ENCODE measurements around the gene FSTL4.

FSTL4 gene

DNA sequence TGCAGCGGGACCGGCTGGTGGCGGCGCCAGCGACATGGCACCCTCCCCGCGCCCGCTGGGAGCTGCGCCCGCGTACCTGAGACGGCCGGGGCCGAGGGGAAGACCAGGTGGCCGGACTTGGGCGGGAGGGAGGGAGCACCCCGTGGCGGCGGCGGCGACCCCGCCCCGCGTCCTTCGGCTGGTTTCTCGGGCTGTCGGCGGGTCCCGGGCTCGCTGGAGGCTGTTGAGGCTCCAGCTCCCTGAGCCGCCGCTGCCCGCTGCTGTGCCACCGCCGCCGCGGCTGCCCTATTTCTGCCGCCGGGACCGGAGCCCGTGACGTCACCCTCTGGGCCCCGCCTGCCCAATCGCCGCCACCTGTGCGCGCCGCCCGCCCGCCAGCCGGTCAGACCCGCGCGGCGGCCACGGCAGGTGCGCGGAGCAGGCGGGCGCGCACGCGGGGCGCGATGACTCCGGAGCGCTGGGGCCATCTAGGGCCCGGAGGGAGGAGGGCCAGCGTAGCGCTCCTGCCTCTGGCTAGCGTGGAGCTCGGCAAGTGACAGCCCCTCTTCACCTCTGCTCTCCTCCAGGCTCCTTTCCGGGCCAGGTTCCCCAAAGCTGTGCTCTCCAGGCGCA is at the start of gene FSTL4:
Gene FSTL4 (minus strand): TSS at position 293 of the 612 bp plus-strand sequence.
- peak; percentile 15 for DNase-seq (ENCODE audit: low spot score)

DNA sequence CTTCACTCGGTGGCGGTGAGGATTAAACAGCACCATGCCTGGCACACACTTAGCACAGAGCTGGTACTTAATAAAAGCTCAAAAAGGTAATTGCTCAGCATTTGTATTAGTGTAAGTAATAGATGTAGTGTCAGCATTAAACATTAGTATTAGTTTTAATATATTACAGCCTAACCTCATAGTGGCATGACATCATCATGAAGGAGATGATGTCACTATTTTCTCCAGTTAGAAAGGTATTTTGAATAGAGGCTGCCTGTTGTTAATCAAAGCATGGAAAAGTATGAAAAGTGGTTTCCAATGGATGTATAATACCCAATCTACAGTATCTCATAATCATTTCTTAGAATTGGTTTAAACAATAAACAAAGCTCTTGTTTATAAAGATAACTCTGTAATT is 49.0 kb upstream of the FSTL4 start:
- no peak for DNase-seq (ENCODE audit: low spot score)

DNA sequence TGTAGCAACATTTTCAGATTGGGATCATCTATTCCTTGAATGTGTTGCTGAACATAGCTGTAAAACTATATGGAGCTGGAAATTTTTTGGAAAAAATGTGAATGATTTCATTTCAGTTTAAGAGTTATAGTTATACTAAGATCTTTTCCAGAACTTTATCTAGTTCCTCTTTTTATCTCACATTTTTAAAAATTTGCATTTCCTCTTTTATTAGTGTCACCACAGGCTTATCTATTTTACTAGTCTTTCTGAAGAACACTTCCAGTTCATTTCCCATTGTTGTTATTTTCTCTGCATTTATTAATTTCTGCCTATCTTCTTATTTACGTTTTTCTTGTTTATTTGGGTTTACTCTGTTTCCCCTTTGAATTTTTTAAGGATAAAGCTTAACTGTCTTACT is 46.0 kb upstream of the FSTL4 start:
- no peak for DNase-seq (ENCODE audit: low spot score)

DNA sequence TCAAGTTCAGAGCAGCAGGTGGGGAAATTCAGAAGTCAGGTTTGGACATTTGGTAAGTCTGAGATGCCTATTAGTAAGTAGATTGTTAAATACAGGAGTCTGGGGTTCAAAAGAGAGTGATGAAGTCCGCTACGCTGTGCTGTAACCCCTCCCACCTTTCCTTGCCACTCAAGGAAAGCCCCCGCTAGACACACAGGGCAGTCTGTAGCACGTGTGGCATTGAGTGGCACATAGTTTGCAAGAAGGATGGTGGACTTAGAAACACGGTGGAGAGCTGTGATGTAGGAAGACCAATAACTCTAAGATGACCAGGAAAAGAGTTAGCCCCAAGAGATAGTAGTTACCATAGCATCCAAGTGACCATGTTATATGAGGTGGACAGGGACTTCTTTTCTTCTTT is 44.7 kb upstream of the FSTL4 start:
- no peak for DNase-seq (ENCODE audit: low spot score)

DNA sequence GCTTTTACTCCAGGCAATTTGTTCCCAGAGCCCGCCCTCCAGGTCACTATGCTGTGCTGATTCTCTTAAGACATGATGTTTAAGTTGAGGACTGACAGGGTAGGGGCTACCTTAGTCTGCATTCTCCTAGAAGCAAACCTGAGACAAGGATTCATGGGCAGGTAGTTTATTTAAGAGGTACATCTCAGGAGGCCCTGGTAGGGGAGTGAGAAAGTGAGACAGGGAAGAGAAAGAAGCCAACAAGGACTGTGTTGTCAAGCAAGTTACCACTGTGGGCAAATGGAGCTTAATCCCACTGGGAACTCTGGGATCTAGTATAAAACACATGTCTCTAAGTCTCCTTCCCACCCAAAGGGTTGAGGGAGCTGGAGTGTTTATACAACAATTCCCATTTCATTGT is 43.6 kb upstream of the FSTL4 start:
- no peak for DNase-seq (ENCODE audit: low spot score)

DNA sequence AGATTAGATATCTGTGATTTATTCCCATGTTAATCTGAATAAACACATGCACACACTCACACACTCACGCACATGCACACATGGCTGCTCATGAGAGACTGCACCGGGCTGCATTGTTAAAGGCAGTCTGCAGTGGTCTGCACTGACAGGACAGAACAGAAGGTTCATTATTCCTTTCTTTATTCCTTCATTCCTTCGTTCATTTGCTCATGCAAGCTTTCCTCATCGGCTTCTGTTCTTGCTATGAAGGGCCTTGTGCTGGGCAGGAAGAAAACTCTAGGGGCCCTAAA is 41.4 kb upstream of the FSTL4 start:
- no peak for DNase-seq (ENCODE audit: low spot score)

DNA sequence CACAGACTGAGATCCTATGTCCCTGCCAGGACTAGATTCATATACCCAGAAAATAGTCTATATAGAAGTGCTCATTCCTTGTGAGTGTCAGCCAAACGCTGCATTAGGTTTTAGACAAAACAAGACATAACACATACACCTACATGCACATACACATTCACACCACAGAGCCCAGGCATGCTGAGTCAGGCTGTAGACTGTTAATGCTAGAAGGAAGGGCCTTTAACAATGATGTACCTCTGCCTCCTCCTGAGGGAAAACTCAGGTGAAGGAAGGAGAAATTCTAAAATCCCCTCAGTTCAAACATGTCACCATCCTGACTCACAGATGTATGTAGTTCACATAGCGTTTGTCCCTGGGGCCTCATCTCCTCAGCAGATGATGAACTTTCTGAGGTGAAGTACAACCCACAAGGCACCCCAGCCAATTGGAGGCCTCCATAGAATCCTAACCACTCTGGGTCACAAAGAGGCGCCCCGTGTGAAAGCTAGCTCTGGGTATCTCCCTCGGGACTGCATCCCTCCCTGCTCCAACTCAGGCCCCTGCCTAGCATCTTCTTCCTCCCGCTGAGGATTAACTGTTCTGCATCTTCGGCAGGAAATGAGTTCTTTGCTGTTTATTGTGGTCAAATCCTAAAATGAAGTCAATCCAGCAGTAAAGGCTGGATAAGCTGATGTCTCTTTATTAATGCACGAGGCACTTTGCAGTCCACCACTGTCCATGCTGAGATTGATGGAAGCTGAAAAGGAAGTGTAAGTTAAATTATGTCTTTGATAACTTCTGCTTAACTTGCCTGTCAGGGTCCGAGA is 40.8 kb upstream of the FSTL4 start:
- DNase-seq (ENCODE audit: low spot score) = no peak

DNA sequence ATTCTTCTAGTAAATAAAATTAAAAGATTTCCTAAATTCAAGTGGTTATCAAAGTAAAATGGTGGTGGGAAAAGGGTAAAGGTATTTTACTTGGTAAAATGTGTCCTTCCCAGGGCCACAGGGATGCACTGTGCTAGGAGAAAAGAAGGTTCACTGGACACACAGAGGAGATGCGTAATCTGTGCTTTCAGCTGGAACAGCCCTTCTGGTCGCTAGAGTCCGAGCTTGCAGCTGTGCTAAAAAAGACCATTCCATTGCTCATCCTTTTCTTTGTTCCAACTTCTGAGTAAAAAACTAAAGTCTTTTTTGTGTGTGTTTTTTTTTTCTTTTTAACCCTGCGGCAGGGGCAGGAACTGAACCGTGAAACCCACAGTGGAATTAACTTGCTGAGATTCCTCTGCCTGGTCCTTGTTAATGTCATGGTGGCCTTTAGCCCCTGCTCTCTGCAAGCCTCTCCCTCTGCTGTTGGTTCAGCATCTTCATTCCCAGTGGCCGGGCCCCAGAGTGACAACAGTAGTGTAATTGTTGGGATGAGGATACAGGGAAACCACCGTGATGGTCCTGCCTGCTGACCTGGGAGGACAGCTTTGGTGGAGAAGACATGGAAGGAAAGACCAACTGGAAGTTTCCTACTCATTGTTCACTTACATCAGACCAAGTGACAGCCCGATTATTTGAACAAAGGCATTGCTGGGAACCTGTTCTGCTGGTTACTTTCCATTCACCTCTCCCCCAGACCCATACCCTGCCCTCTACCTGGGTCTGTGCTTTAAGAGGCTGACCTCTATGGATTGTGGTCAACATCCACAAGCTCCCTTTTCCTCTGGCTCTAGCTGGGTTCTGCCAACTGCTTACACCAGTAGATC is 31.9 kb upstream of the FSTL4 start:
- DNase-seq (ENCODE audit: low spot score) = no peak

DNA sequence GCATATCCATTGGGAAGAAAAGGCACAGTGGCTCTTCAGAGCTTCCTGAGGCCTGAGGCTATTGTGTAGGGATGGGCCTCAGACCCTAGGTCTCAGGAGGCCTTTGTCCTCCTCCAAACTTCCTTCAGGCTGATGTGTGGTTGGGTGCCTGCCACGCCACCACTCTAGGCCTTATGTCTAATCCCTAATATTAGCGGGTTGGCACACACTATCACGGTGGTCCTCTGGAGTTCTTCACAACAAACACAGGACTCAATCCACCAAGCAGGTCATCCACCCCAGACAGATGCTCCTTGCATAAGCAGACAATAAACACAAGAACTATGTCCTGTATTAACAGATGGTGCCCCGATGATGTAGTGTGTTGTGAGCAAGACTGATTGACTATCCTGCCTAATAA is 31.0 kb upstream of the FSTL4 start:
- no peak for DNase-seq (ENCODE audit: low spot score)

DNA sequence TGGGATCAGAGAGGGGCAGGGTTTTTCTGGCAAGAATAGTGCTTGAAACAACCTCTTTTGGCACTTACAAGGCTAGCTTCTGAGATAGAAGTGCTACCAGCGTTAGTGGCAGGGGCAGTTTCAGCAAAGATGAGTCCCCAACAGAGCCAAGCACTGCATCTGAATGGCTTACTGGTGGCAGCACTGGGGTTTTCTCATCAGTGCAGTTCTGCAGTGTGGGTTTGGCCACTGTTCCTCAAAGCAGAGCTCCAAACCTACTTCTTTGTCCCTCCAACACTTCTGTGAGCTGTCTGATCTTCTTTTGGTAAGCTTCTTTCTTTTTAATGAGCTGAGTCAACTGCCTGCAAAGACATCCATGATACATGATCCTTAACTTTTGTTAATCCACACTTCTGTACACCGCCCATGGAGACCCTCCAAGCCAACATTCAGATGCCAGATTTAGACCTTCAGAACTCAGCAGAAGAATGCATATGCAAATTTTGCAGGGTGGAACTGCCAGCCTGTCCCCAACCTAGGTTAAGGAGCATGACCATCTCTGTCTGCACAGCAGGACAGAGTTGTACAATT is 29.9 kb upstream of the FSTL4 start:
- no peak for DNase-seq (ENCODE audit: low spot score)

DNA sequence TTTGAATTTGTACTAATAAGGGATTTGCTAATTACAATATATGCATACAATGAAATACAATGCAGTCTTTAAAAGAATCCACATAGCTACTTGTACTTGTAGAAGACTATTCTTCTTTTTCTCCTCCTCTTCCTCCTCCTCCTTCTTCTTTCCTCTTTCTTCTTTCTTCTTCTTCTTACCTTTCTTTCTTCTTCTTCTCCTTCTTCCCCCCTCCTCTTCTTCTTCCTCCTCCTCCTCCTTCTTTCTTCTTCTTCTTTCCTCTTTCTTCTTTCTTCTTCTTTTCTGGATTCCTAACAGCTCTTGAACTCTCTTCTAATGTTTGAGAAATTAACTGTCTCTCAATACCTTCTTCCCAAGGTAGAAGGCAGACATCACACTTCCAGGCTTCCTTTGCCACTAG is 29.3 kb upstream of the FSTL4 start:
- no peak for DNase-seq (ENCODE audit: low spot score)

DNA sequence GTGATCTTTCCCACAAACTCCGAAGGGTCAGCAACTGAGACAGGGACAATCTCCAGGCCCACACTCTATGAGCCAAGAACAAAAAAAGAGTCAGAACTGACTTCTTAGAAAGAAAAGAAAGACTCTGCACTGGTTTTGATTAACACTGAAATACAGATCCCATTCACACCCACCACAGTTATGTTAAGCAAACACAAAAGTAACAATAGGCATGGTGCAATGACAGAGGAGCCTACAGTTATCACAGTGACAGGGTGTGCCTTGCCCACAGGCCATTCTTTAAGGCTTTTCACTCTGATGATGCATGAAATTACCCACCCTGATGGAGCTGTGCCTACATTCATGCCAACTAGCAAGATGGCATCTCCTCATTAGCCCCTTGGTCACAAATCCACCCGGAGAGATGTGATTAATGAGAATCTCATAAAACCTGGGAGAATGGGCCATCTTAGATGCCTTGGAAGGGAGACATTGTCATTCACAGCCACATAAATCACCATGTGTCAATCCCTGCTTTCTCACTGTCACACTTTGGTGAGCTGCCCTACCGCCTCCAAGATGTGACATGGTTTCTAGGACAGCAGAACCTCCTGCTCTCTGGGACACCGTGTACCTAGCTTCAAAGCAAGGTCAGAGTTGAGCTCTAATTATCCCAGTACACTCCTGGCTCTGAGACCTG is 27.6 kb upstream of the FSTL4 start:
- DNase-seq (ENCODE audit: low spot score) = no peak

DNA sequence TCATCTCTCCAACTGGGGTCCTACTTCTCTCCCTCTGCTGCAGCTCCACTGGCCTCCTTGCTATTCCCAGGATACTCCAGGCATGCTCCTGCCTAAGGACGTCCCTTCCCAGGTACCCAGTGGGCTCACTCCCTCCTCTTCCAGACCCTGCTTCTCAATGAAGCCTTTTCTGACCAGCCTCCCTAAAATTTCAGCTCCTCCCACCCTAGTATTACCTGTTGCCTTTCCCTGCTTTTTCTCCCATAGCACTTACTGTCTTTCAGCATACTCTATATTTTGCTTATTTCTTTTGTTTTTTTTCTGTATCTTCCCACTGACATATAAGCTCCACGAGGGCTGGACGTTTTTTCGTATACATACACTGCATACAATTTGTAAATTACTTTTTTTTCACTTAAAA is 26.1 kb upstream of the FSTL4 start:
- DNase-seq (ENCODE audit: low spot score) = no peak

DNA sequence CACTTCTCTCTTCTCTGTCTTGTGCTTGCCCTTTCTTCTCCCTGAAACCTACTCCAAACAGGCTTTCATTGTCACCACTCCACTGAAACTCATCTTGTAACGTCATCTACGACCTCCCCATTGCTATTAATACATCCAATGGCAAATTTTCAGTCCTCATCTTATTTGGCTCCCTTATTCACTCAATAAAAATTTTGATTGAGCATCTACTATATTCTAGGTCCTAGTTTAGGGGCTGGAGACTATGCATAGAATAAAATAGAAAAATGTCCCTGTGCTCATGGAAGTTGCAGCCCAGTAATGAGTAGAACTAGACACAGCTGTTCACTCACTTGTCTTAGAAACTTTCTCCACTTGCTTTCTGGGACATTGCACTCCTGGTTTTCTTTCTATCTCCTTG is 24.9 kb upstream of the FSTL4 start:
- DNase-seq (ENCODE audit: low spot score) = no peak

DNA sequence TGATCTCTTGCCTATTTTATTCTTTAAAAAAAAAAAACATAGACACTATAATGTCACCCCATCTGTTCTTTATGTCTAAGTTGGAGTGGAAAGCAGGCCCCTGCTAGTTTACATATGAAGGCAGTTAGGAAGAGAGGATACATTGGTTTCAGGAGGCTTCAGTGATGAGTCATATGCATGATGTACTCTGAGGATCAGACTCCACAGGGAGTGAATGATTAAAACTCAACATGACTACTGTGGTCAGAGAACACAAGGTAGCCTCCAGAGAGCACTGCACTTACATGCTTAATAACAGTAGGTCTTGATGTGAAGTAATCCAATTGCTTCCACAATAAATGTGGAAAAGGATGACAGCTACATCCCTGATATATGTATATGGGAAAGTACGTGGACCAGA is 22.7 kb upstream of the FSTL4 start:
- DNase-seq (ENCODE audit: low spot score) = no peak

DNA sequence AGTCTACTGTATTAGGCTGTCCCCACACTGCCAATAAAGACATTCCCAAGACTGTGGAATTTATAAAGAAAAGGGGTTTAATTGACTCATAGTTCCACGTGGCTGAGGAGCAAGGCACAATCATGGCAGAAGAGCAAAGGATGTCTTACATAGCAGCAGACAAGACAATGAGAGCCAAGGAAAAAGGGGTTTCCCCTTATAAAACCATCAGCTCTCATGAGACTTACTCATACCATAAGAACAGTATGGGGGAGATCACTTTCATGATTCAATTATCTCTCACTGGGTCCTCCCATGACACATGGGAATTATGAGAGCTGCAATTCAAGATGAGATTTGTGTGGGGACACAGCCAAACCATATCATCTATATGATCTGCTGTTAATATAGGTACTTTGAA is 14.8 kb upstream of the FSTL4 start:
- no peak for DNase-seq (ENCODE audit: low spot score)

DNA sequence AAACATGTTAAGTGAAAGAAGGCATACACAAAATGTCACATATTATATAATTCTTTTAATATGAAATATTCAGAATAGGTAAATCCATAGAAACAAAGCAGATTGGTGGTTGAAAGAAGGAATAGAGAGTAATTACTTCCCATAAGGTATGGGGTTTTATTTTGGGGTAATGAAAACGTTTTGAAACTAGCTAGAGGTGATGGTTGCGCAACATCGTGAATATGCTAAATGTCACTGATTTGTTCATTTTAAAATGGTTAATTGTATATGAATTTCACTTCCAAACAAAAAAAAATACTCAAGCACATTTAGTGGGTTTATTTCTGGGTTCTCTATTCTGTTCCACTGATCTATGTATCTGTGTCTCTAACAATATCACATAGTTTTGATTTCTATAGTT is 12.0 kb upstream of the FSTL4 start:
- no peak for DNase-seq (ENCODE audit: low spot score)

DNA sequence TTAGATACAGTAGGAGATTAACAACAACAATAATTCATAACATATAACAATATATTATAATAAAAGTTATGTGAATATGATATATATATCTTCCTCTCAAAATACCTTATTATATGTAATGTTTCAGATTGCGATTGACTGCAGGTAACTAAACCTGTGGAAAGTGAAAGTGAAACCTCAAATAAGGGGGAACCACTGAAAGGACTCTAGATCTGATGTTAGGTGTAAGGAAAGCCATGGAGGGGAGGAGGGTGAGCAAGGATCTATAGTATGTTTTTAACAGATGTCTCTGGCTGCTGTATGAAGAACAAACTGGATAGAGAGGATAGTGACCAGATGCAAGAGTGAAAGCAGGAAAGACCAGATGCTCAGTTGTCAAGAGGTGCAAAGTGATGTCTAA is 5.8 kb upstream of the FSTL4 start:
- DNase-seq (ENCODE audit: low spot score) = no peak

DNA sequence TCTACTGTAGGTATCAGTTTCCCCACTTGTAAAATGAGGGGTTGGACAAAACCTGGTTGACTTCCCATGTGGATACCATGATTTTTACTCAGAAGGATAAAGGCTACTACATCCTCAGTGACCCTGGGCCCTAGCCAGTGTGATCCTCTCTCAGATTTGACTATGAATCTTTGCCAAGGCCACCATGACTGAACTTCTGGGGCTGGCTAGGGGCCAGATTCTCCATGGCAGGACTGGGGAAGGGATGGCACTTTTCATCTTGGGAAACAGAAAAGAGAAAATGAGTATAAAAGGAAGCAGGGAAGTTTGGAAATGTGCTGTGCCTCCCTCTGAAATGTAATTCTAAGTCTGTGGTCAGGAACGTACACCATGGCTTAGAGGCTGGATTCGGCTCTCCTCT is 1.4 kb upstream of the FSTL4 start:
- no peak for DNase-seq (ENCODE audit: low spot score)

DNA sequence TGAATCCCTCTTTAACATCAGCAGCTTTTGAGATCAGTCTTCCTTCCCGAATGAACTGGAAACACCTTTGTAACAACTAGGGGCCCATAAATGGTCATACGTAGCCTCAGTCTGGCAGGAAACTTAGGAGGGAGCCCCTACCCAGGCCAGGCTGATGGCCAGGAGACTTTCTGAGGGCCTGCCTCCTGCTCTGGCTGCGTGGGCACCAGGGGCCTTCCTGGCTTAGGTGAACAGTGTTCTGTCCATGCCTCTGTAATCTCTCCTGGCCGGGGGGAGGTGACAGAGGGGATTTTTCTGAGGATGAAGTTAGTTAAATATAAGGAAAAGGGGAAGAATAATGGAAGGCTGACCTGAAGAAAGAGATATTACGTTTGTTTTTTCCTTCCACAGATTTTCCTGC is 843 bp upstream of the FSTL4 start:
- no peak for DNase-seq (ENCODE audit: low spot score)

DNA sequence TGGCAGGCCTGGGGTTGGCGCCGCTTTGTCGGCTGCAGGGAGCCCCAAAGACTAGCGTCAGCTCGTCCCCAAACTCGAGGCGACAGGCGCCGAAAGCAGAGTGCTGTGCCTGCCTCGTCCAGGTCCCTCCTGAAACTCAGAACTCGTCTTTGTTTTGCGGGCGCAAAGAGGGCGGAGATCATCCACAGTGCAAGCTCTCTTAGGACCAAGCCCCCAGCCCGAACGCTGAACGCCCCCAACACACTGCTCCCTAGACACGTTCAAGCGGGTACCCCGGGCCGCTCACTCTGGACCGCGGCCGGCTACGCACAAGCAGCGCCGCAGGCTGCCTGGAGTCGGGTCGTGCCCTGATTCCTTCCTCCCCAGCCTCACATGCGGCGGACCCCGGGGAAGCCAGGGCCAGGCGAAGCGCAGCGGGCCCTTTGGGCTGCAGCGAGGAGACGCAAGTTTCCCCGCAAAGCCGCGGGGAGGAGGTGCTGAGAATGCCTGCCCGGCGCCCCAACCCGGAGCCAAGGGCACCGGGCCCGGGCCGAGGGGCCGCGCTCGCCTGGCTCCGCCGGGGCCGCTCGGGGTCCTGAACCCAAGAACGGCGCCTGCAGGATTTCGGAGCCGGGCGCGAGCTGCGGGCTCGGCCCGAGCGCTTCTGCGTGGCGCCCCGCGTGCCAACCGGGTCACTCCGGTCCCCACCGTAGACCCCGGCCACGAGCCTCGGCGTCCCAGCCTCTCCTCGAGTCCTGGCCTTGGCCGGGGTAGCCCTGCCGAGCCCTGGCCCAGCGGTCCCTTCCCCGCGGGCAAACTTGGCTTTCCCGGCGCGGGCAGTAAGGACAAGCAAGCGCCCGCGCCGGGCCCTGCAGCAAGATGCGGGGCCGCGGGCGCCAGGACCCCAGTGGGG is 738 bp downstream of the FSTL4 start:
- no peak for DNase-seq (ENCODE audit: low spot score)

Measured in putamen (tissue), 1 donor.